GM18868 (cell line): ENCODE data around the gene OXSR1.
"Not testable (repeated sequence)": the region's sequence is repeated elsewhere in the genome, so short reads cannot be mapped to it uniquely, and the experiment has no call there.

ENCODE experiments used
- ATAC-seq: cut with Tn5 transposase; IDR thresholded peaks from one replicate; pipeline ENCODE4 v1.9.1; 2021; ENCODE audit warnings: mild to moderate bottlenecking, moderate library complexity; ENCODE audit not compliant: unreplicated experiment

OXSR1 gene

GRCh38 chr3:38163841-38164642 is 1.3 kb upstream of the OXSR1 start:
- no peak for ATAC-seq

GRCh38 chr3:38164643-38164951 is 740 bp upstream of the OXSR1 start:
- ATAC-seq: no peak

GRCh38 chr3:38165722-38166387 is 518 bp downstream of the OXSR1 start:
- ATAC-seq: peak; percentile 5

- ATAC-seq: no peak
Measured at GRCh38 chr3:38167591-38167990, 2.3 kb downstream of the OXSR1 start.

GRCh38 chr3:38168151-38169026 is 3.1 kb downstream of the OXSR1 start:
- no peak for ATAC-seq

- no peak for ATAC-seq
Measured at GRCh38 chr3:38169027-38169317, 3.6 kb downstream of the OXSR1 start.

GRCh38 chr3:38170722-38171121 is 5.4 kb downstream of the OXSR1 start:
- ATAC-seq: no peak

GRCh38 chr3:38171622-38172021 is 6.3 kb downstream of the OXSR1 start:
- no peak for ATAC-seq

- ATAC-seq: peak; percentile 50
Measured at GRCh38 chr3:38173834-38174418, 8.6 kb downstream of the OXSR1 start.

GRCh38 chr3:38177181-38177580 is 11.8 kb downstream of the OXSR1 start:
- ATAC-seq: no peak

GRCh38 chr3:38186781-38187180 is 21.4 kb downstream of the OXSR1 start:
- no peak for ATAC-seq

- ATAC-seq: no peak
Measured at GRCh38 chr3:38190481-38190881, 25.1 kb downstream of the OXSR1 start.

- not testable (repeated sequence) for ATAC-seq
Measured at GRCh38 chr3:38202931-38203330, 37.6 kb downstream of the OXSR1 start.

- no peak for ATAC-seq
Measured at GRCh38 chr3:38203690-38204089, 38.4 kb downstream of the OXSR1 start.

- ATAC-seq: peak; percentile 42
Measured at GRCh38 chr3:38204599-38205471, 39.5 kb downstream of the OXSR1 start.

- ATAC-seq: peak; percentile 44
Measured at GRCh38 chr3:38205472-38205805, 40.1 kb downstream of the OXSR1 start.

GRCh38 chr3:38207254-38208003 is 42.1 kb downstream of the OXSR1 start:
- no peak for ATAC-seq

GRCh38 chr3:38210141-38210757 is 44.9 kb downstream of the OXSR1 start:
- ATAC-seq: peak; percentile 87

- no peak for ATAC-seq
Measured at GRCh38 chr3:38212141-38212540, 46.8 kb downstream of the OXSR1 start.
